ENCODE data around the gene STXBP6.

DNA sequence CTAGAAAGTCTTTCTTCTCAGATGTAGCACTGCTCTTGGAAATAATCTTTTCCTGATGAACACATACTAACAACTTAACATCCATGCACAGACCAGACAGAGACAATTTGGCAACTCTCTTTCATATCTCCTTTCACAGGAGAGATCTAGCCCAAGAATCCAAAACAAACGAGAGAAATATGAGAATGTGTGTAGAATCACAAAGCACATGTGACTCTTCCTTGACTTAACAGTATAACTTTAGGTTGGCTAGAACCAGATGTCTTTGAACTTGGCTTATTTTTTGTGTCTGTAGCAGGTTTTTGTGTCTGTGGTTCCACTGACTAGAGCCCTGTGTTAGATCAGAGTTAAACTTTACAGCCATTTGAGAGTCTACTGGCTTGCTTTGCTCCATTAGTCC, 114.2 kb downstream of the STXBP6 start:
- no peak for TF ChIP-seq EZH2phosphoT487 (IDR thresholded peaks at IDR 0.05; ENCODE audit: borderline replicate concordance, low read length)
- TF ChIP-seq, protein P1, sequence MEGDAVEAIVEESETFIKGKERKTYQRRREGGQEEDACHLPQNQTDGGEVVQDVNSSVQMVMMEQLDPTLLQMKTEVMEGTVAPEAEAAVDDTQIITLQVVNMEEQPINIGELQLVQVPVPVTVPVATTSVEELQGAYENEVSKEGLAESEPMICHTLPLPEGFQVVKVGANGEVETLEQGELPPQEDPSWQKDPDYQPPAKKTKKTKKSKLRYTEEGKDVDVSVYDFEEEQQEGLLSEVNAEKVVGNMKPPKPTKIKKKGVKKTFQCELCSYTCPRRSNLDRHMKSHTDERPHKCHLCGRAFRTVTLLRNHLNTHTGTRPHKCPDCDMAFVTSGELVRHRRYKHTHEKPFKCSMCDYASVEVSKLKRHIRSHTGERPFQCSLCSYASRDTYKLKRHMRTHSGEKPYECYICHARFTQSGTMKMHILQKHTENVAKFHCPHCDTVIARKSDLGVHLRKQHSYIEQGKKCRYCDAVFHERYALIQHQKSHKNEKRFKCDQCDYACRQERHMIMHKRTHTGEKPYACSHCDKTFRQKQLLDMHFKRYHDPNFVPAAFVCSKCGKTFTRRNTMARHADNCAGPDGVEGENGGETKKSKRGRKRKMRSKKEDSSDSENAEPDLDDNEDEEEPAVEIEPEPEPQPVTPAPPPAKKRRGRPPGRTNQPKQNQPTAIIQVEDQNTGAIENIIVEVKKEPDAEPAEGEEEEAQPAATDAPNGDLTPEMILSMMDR (IDR thresholded peaks at IDR 0.05; ENCODE audit: low read depth, low read length, poor library complexity, severe bottlenecking), result no peak
